Mucosa of gallbladder (tissue), 1 donor: ENCODE measurements around the gene TMEM117. TPM values are rescaled to one million over a fixed set of nuclear protein-coding genes. Genes with fewer than 3 reads are reported as not detected.
"Not testable (repeated sequence)": the region's sequence is repeated elsewhere in the genome, so short reads cannot be mapped to it uniquely, and the experiment has no call there.

Experiments used
- DNase-seq: peaks from one replicate; pipeline ENCODE4 v3.0.0-alpha.2; 2020; ENCODE audit warnings: low spot score
- total RNA-seq: library from RNA; stranded (reverse); gene quantifications from one replicate; pipeline ENCODE4 v1.2.1, GENCODE V29; 2021
- donor health status: DM: no; HTN: no; CAD: no.

TMEM117 gene
- total RNA-seq, 1 donor from 2014 or later, result 12.0 TPM

GRCh38 chr12:44021471-44021971 lies 185.6 kb downstream of the TMEM117 start:
- no peak for DNase-seq

DNA sequence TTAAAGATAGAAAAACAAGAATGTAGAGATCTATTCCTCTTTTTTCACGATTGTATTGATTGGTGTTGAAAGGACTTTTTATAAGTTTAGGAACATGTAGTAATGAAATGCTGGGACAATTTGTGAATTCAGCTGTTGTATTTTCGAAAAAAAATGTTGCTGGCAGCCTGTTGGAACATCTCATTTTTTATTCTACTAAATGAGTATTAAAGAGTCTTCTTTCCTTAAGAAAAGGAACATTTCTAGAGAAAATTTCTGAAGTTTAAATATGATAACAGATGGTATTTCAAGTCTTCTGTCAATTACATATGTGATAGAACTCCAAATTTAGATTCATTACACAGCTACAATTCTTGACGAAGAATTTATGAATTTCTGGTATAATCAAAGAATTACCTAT lies 189.6 kb downstream of the TMEM117 start:
- no peak for DNase-seq

GRCh38 chr12:44026046-44026445 lies 190.2 kb downstream of the TMEM117 start:
- DNase-seq, result no peak

GRCh38 chr12:44026926-44027325 lies 191.0 kb downstream of the TMEM117 start:
- not testable (repeated sequence) for DNase-seq

GRCh38 chr12:44029194-44029593 lies 193.3 kb downstream of the TMEM117 start:
- no peak for DNase-seq

DNA sequence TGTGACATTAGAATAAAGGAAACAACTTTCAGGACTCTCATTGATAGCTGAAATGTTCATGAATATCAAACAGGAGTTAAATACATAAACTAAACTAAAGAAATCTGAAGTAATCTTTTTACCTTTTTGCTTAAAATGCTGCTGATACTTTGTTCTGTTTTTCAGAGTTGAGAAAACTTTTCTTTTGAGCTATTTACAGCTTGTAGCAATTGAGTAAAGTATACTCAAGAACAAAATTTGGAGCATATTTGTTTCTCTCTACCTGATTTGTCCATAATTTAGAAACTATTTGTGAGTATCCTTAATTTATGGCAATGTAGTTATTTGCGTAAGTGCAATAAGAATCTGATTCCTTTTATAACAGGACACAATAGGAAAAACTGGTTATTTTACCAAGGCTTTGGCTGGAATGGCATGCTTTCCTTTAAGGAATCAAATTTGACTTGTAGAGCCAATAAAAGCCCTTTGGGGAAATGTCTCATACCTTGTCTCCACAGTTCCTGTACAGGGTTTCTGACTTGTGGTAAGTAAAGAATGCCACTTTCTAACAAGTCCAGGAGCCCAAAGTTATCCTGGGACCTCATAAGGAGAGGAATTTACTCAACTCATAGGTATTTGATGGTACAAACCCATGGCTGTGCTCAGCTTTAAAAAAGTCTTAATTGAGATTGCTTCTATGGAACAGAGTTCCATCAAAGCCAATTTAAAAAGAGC lies 195.7 kb downstream of the TMEM117 start:
- no peak for DNase-seq

DNA sequence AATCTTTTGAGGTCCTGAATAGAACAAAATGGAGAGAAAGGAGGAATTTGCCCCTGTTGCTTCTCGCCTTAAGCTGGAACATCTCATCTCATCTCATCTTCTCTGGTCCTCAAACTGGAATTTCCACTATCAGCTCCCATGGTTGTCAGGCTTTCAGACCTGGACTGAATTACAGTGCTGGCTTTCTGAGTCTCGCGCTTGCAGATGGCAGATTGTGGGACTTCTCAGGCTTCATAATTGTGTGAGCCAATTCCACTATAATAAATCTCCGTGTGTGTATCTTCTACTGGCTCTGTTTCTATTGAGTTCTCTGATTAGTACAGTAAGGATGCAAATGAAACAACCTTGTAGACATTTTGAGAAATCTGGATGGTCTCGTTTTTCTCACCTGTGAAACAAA lies 199.0 kb downstream of the TMEM117 start:
- DNase-seq, result no peak

- DNase-seq, result no peak
Measured at GRCh38 chr12:44036875-44037443, 201.1 kb downstream of the TMEM117 start.

DNA sequence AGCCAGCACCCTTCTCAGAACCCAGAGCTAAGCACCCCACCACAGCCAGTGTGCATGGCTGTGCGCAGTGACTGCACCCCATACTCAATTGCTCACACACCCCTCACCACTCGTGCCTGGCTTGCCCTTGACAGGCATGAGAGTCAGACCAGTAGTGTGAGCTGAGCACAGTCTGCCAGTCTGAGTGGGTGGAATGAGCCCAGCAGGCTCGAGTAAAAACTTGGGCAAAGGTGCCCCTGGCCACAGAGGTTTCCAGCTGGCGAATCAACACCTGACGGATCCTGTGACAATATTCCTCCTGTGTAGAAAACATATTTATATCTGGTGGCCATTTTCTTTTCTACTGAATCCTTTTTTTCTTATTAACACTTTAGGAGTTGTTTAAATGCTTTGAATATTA lies 202.5 kb downstream of the TMEM117 start:
- DNase-seq, result no peak

- DNase-seq, result not testable (repeated sequence)
Measured at GRCh38 chr12:44044491-44044890, 208.6 kb downstream of the TMEM117 start.

DNA sequence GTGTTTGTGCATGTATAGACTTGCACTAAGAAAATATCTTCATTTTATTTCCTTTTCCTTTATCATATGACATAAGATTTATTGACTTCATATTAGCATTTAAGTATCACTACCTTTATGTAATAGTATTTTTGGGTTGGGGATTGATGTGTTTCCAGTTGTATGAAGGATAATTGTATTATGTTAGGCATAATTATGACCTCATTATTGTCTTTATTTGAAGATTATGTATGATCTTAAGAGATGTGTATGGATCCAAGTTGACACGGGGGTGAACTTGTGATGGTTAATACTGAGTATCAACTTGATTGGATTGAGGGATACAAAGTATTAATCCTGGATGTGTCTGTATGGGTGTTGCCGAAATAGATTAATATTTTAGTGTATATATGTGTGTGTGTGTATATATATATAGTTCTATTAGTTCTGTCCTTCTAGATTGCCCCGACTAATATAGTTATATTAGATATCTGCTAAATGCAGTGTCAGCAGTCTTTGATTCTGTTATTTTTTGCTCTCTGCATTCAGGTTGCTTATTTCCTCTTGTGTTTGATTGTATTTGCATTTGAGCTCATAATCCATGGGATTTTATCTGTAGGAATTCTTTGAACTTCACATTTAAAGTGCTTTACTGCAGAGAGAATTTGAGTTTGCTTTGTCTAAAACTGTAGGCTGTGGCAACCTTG lies 211.0 kb downstream of the TMEM117 start:
- no peak for DNase-seq

DNA sequence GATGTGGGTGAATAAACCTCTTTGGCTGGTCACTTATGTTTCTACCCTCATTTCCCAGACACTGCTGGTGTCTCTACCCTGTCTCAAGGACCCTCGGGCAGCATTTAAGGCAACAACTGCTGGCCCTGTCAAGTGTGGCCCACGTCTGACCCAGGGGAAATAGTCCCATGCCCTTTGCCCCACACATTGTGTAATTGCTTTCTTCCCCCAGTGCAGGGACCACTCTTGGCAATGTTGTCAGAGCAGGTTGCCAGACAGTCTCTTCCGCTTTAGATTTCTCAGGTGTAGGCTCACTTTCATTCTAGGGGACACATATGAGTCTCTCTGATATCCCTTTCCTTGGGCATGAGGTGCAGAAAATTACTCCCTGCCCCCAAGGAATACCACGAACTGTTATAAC lies 216.7 kb downstream of the TMEM117 start:
- no peak for DNase-seq

- no peak for DNase-seq
Measured at GRCh38 chr12:44053549-44054127, 217.8 kb downstream of the TMEM117 start.

DNA sequence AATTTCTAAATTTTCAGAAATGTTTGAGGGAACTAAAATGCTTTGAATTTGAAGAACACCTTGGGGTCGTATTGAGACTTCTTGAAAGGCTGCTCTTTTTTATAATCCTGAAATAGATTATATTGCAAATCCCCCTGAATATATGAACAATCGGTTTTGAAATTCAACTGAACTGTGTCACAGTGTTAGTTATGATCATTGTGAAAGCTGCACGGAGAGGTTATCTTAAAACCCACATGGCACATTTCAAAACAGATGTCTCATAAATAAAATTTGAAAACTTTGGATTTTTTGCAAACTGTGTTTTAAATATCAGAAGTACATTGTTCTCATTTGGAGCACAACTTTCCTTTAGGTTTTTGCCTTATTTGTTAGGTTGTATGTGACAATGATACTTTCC lies 218.4 kb downstream of the TMEM117 start:
- DNase-seq, result no peak

DNA sequence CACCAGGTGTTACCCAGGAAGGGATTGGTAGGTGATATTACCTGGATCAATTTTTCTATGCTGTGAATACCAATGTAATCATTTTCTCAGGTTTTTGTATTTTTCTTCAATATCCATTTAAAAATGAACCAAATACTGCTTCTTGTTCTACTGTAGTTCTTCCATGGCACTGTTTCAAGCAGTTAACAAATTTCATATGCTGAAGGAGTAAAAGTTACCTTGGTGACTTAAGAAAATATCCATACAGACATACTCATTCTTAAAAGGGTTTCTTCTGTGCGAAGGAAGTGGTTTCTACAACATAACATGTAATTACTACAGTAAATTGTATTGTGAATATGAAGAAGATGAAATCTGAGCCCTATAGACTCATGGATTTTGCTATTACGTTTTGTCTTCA lies 222.5 kb downstream of the TMEM117 start:
- DNase-seq, result no peak

GRCh38 chr12:44059476-44059875 lies 223.6 kb downstream of the TMEM117 start:
- DNase-seq, result no peak

GRCh38 chr12:44063671-44064070 lies 227.8 kb downstream of the TMEM117 start:
- DNase-seq, result no peak

GRCh38 chr12:44076871-44077270 lies 241.0 kb downstream of the TMEM117 start:
- no peak for DNase-seq

GRCh38 chr12:44077294-44077693 lies 241.4 kb downstream of the TMEM117 start:
- DNase-seq, result no peak

DNA sequence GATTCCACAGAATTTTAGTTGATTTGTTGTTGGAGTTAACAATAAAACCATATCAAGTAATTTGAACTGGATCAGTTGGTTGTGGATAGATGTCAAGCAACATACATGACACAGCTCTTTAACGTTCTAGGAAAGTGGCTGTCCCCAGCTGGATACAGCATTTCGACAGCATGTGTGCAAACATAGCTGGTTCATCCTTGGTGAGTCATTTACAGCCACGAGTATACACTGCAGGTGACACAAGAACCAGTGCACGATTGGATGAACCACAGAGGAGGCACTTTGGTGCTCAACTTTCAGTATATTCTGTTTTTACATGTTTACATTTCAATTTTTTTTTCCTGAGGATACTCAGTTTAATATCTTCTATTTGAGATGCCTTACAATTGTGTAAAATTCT lies 242.4 kb downstream of the TMEM117 start:
- no peak for DNase-seq

DNA sequence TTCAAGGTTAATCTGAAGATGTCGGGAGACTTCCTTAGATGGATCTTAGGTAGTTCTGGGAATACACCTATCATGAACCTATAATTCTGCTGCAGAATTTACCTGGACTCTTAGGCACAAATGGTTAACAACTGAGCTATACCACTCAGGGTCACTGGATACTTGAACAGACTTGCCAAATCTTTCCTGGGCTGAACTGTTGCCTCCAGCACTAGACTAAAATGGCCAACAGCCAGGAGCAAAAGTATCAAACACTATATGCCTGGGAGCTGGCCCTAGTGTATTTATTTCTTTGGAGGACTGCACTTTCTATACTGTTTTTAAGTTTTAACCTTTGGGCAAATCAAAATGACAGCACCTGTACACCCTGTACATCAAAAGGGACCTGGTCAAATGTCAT lies 252.8 kb downstream of the TMEM117 start:
- no peak for DNase-seq

GRCh38 chr12:44091948-44092606 lies 256.2 kb downstream of the TMEM117 start:
- no peak for DNase-seq
